Measurements from ENCODE around the gene PLEKHM2. TPM values are rescaled to one million over a fixed set of nuclear protein-coding genes. Genes with fewer than 3 reads are reported as not detected.

The PLEKHM2 gene
- total and polyA plus RNA-seq, 8 donors = 22.9 to 39.6 (median 33.3) TPM

DNA sequence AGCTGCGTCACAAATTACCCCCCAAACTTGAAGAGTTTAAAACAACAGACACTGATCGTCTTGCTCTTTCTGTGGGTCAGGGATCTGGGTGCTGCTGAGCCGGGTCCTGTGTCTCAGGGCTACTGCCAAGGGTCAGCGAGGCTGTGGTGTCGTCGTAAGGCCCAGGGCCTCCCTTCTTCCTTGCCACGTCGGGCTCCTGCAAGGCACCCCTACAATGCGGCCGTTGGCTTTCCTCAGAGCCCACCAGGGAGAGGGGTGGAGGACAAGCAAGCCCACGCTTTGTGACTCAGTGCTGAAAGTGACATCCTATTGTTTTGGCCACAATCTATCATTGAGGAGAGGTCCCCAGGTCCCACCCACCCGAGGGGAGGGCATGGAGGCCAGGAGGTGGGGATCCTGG, 66.8 kb downstream of the PLEKHM2 start:
- Histone ChIP-seq H3K27me3 (no peaks in the 10 kb centered on the region), H3K27ac (no peak overlapping the region), H3K4me3 (no peak overlapping the region), H3K4me1 (no peaks in the 10 kb centered on the region), H3K36me3 (no peaks in the 10 kb centered on the region), H3K9me3 (no peaks in the 10 kb centered on the region)
- ATAC-seq (no peak), FAIRE-seq (no peak), DNase-seq (no peak)
- TF ChIP-seq, protein P1, sequence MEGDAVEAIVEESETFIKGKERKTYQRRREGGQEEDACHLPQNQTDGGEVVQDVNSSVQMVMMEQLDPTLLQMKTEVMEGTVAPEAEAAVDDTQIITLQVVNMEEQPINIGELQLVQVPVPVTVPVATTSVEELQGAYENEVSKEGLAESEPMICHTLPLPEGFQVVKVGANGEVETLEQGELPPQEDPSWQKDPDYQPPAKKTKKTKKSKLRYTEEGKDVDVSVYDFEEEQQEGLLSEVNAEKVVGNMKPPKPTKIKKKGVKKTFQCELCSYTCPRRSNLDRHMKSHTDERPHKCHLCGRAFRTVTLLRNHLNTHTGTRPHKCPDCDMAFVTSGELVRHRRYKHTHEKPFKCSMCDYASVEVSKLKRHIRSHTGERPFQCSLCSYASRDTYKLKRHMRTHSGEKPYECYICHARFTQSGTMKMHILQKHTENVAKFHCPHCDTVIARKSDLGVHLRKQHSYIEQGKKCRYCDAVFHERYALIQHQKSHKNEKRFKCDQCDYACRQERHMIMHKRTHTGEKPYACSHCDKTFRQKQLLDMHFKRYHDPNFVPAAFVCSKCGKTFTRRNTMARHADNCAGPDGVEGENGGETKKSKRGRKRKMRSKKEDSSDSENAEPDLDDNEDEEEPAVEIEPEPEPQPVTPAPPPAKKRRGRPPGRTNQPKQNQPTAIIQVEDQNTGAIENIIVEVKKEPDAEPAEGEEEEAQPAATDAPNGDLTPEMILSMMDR (IDR thresholded peaks at IDR 0.05) = no peak
- WGBS, 2 donors = 86 to 88% methylated on average over 12 of the region's 12 CpGs
- intact Hi-C loops (cut with DNase I) = no loop called here

DNA sequence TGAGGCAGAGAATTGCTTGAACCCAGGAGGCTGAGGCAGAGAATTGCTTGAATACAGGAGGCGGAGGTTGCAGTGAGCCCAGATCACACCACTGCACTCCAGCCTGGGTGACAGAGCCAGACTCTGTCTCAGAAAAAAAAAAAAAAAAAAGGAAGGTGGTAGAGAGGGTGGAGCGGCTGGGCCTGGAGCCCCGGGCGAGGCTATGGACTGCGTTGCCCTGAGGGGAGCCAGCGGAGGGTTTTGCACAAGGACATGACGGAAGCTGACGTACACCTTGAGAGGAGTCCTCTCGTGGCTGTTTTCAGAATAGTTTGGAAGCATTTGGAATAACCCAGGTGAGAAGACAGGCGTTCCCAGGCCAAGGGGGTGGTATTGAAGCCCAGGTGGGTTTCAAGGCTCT, 67.6 kb downstream of the PLEKHM2 start:
- DNase-seq (no peak), ATAC-seq (no peak), FAIRE-seq (no peak)
- 90 to 93% methylated on average over 7 to 10 of the region's 10 CpGs for WGBS, 2 donors
- no peaks in the 10 kb centered on the region for H3K27me3 ChIP-seq
- no peaks in the 10 kb centered on the region for H3K9me3 ChIP-seq
- intact Hi-C loops (cut with DNase I) = no loop called here
- no peaks in the 10 kb centered on the region for H3K4me1 ChIP-seq
- no peaks in the 10 kb centered on the region for H3K36me3 ChIP-seq
- TF ChIP-seq, protein P1 (IDR thresholded peaks at IDR 0.05) = no peak
- no peak overlapping the region for H3K4me3 ChIP-seq
- H3K27ac ChIP-seq = no peak overlapping the region

DNA sequence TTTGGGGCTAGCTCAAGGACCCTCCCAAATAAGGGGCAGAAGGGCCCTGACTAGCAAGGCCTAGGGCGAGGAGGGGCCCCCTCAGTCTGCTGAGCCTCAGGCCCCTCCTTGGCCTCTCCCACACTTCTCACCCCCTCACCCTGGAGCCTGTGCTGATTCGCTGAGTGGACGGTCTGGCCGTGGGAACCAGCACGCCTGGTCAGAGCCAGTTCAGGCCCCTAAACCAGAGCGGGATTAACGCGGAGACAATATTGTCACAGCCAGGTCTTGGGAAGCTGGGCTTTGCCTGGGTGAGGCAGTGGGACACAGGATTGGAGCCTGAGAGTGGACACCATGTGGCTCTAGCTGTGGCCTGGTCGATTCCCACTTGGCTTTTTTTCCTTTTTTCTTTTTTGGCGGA, 69.7 kb downstream of the PLEKHM2 start:
- H3K27me3 ChIP-seq = no peaks in the 10 kb centered on the region
- WGBS, 2 donors = 84 to 85% methylated on average over 10 of the region's 10 CpGs
- H3K27ac ChIP-seq = no peak overlapping the region
- no peaks in the 10 kb centered on the region for H3K9me3 ChIP-seq
- intact Hi-C loops (cut with DNase I) = no loop called here
- DNase-seq = peak in 1 of 6 donors; percentile 21
- FAIRE-seq = no peak
- H3K4me1 ChIP-seq = no peaks in the 10 kb centered on the region
- ATAC-seq = no peak
- H3K4me3 ChIP-seq = no peak overlapping the region
- no peaks in the 10 kb centered on the region for H3K36me3 ChIP-seq
- TF ChIP-seq, protein P1 (IDR thresholded peaks at IDR 0.05) = no peak

DNA sequence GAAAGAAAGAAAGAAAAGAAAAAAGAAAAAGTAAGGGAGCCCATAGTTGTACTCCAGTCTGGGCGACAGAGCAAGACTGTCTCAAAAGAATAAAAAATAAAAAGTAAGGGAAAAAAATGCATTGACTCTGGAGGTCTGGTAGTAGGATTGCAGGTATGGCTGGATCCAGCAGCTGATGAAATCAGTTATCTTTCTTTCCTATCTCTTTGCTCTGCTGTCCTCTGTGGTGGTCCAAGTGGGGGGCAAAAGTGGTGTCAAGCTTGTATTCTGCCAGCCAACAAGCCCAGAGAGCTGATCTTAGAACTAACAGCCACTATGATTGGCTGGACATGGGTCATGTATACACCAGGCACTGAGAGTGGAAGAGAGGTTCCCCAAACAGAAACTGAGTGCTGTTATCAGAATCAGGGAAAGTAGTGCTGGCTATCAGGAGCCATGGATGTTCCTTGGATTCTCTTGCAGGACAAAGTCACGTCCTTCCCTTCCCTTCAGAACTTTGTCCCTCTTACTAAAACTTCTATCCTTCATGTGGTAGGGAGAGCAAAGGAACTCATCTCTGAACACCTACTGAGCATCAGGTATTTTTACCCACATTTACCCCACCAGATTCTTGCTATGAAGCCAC, 71.0 kb downstream of the PLEKHM2 start:
- Histone ChIP-seq H3K4me3 (no peak overlapping the region), H3K27ac (no peak overlapping the region), H3K36me3 (no peaks in the 10 kb centered on the region), H3K4me1 (peaks cover 0 to 4% (median 0%) of the 10 kb centered on the region in 3 donors), H3K9me3 (no peaks in the 10 kb centered on the region), H3K27me3 (no peaks in the 10 kb centered on the region)
- DNase-seq = no peak
- no peak for ATAC-seq
- intact Hi-C loops (cut with DNase I) = no loop called here
- 83 to 92% methylated on average over 2 of the region's 2 CpGs for WGBS, 2 donors
- TF ChIP-seq, protein P1 (IDR thresholded peaks at IDR 0.05) = no peak
- FAIRE-seq = no peak

DNA sequence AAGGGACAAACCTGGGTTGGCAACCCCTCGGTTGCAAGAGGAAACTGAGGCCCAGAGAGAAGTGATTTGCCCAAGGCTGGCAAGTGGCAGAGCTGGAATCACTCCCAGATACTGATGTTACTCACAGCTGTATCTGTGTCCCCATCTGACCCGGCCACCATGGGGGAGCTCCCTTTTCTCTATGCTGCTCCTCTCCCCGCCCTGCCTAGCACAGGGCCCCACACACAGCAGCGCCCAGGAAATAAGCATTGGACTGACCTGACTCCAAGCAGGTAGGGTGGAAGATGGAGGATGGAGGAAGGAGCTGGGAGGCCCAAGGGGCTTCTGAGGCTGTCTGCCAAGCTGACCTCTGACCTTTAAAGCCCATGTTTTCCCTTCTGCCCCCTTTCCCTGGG, 71.5 kb downstream of the PLEKHM2 start:
- no peak for FAIRE-seq
- no peak overlapping the region for H3K4me3 ChIP-seq
- intact Hi-C loops (cut with DNase I) = no loop called here
- H3K9me3 ChIP-seq = no peaks in the 10 kb centered on the region
- TF ChIP-seq, protein P1 (IDR thresholded peaks at IDR 0.05) = no peak
- H3K36me3 ChIP-seq = no peaks in the 10 kb centered on the region
- H3K27me3 ChIP-seq = no peaks in the 10 kb centered on the region
- 76 to 84% methylated on average over 4 of the region's 4 CpGs for WGBS, 2 donors
- no peak overlapping the region for H3K27ac ChIP-seq
- H3K4me1 ChIP-seq = peaks cover 0 to 4% (median 0%) of the 10 kb centered on the region in 3 donors
- ATAC-seq = no peak
- no peak for DNase-seq

Data from pancreas (tissue), 10 donors.